PC-3 (cell line): ENCODE results near the gene CMC2.

Experiments
- CTCF ChIP-seq: fragments of 300-600 bp; sonication (generic); conservative IDR thresholded peaks from 2 replicates; pipeline ENCODE4 v1.5.1; 2017; ENCODE audit warnings: antibody characterized with exemption, low read depth, mild to moderate bottlenecking, low read length
- EZH2 ChIP-seq: fragments of 300-600 bp; sonication (generic); IDR thresholded peaks from one replicate; pipeline ENCODE4 v1.6.1; 2017; ENCODE audit warnings: antibody characterized with exemption, mild to moderate bottlenecking, low read length; ENCODE audit not compliant: unreplicated experiment

GRCh38 chr16:81005610-81006161 is 999 bp downstream of the CMC2 start:
- TF ChIP-seq CTCF (no peak), EZH2 (no peak)
